ENCODE results near the gene MRPS27. TPM values are rescaled to one million over a fixed set of nuclear protein-coding genes. Genes with fewer than 3 reads are reported as not detected.

The MRPS27 gene
- 10 to 100 TPM; 48.7 to 63.7 (median 51.9) TPM for total RNA-seq

- Histone ChIP-seq H3K9me3 (no peaks in the 10 kb centered on the region), H3K36me3 (peaks cover 15% of the 10 kb centered on the region), H3K27me3 (no peaks in the 10 kb centered on the region), H3K4me1 (peaks cover 24% of the 10 kb centered on the region), H3K27ac (peak within 1 kb of the TSS; percentile 82), H3K4me3 (peak within 1 kb of the TSS; percentile 91)
- TF ChIP-seq POLR2A (IDR thresholded peaks at IDR 0.05) (peak in 1 of 2 donors; percentile 42), EP300 (IDR thresholded peaks at IDR 0.05) (no peak), POLR2AphosphoS5 (IDR thresholded peaks at IDR 0.05) (peak in 2 of 3 donors; percentile 18 to 95), CTCF (IDR thresholded peaks at IDR 0.05) (no peak)
- peak; percentile 97 to 98 for DNase-seq (ENCODE audit: low spot score in 2 of 2)
- WGBS: under 1% methylated on average over 22 of the region's 40 CpGs
Observed at GRCh38 chr5:72319976-72320752, at the start of gene MRPS27, which contains the start of gene PTCD2. Gene MRPS27, minus strand, starts transcription at chr5:72320240. Its CDS starts 19 bp downstream, at chr5:72320221. Gene PTCD2, plus strand, starts transcription at chr5:72320373. Its CDS starts 10 bp downstream, at chr5:72320383.

- H3K4me3 ChIP-seq: no peak overlapping the region
- no peak overlapping the region for H3K27ac ChIP-seq
- TF ChIP-seq EP300 (IDR thresholded peaks at IDR 0.05) (no peak), CTCF (IDR thresholded peaks at IDR 0.05) (no peak), POLR2AphosphoS5 (IDR thresholded peaks at IDR 0.05) (no peak), POLR2A (IDR thresholded peaks at IDR 0.05) (no peak)
- no peaks in the 10 kb centered on the region for H3K9me3 ChIP-seq
- H3K4me1 ChIP-seq: peaks cover 14% of the 10 kb centered on the region
- no peaks in the 10 kb centered on the region for H3K27me3 ChIP-seq
- DNase-seq (ENCODE audit: low spot score in 2 of 2): no peak
- 88% methylated on average over 3 of the region's 3 CpGs for WGBS
- no peaks in the 10 kb centered on the region for H3K36me3 ChIP-seq
Observed at GRCh38 chr5:72369711-72370110, 49.7 kb upstream of the MRPS27 start.

- peaks cover 14% of the 10 kb centered on the region for H3K4me1 ChIP-seq
- H3K27ac ChIP-seq: no peak overlapping the region
- no peaks in the 10 kb centered on the region for H3K36me3 ChIP-seq
- H3K4me3 ChIP-seq: no peak overlapping the region
- no peak for DNase-seq (ENCODE audit: low spot score in 2 of 2)
- no peaks in the 10 kb centered on the region for H3K27me3 ChIP-seq
- H3K9me3 ChIP-seq: no peaks in the 10 kb centered on the region
- no peak for TF ChIP-seq CTCF (IDR thresholded peaks at IDR 0.05)
- TF ChIP-seq POLR2AphosphoS5 (IDR thresholded peaks at IDR 0.05): no peak
- no peak for TF ChIP-seq EP300 (IDR thresholded peaks at IDR 0.05)
- no peak for TF ChIP-seq POLR2A (IDR thresholded peaks at IDR 0.05)
- WGBS: 80% methylated on average over 1 of the region's 1 CpG
Observed at GRCh38 chr5:72369301-72369700, 49.3 kb upstream of the MRPS27 start.

GRCh38 chr5:72368271-72368670, 48.2 kb upstream of the MRPS27 start:
- H3K4me3 ChIP-seq: no peak overlapping the region
- no peak for TF ChIP-seq POLR2A (IDR thresholded peaks at IDR 0.05)
- no peak for TF ChIP-seq EP300 (IDR thresholded peaks at IDR 0.05)
- no peak for TF ChIP-seq POLR2AphosphoS5 (IDR thresholded peaks at IDR 0.05)
- no peak for TF ChIP-seq CTCF (IDR thresholded peaks at IDR 0.05)
- H3K27ac ChIP-seq: no peak overlapping the region
- no peak for DNase-seq (ENCODE audit: low spot score in 2 of 2)
- H3K4me1 ChIP-seq: peaks cover 15% of the 10 kb centered on the region
- H3K9me3 ChIP-seq: no peaks in the 10 kb centered on the region
- no peaks in the 10 kb centered on the region for H3K27me3 ChIP-seq
- no peaks in the 10 kb centered on the region for H3K36me3 ChIP-seq
- 93% methylated on average over 1 of the region's 1 CpG for WGBS

- Histone ChIP-seq H3K9me3 (no peaks in the 10 kb centered on the region), H3K4me3 (no peak overlapping the region), H3K27me3 (no peaks in the 10 kb centered on the region), H3K27ac (no peak overlapping the region), H3K4me1 (peaks cover 17% of the 10 kb centered on the region), H3K36me3 (peaks cover 8% of the 10 kb centered on the region)
- 28% methylated on average over 7 of the region's 7 CpGs for whole genome bisulfite sequencing
- peak; percentile 69 to 72 for TF ChIP-seq CTCF (IDR thresholded peaks at IDR 0.05)
- no peak for TF ChIP-seq POLR2AphosphoS5 (IDR thresholded peaks at IDR 0.05)
- no peak for TF ChIP-seq POLR2A (IDR thresholded peaks at IDR 0.05)
- DNase-seq (ENCODE audit: low spot score in 2 of 2): peak in 1 of 2 donors; percentile 75
Observed at GRCh38 chr5:72366324-72366976, 46.4 kb upstream of the MRPS27 start.
